Suppressor macrophage treated with lipopolysaccharide for 1 hour (primary cell): ENCODE measurements around the gene KIR2DL4.
"Not testable (repeated sequence)": the region's sequence is repeated elsewhere in the genome, so short reads cannot be mapped to it uniquely, and the experiment has no call there.

Source experiments
- DNase-seq, 3 donors: peaks; one replicate each; pipeline ENCODE4 v3.0.0-alpha.2; 2020 to 2022

The KIR2DL4 gene

GRCh38 chr19:54805665-54806515 lies 2.5 kb downstream of the KIR2DL4 start:
- no peak for DNase-seq

- no peak for DNase-seq
Measured at GRCh38 chr19:54806516-54806838, 3.1 kb downstream of the KIR2DL4 start.

- DNase-seq: not testable (repeated sequence)
Measured at GRCh38 chr19:54814571-54814970, 11.2 kb downstream of the KIR2DL4 start.

- DNase-seq: not testable (repeated sequence)
Measured at GRCh38 chr19:54816251-54816650, 12.8 kb downstream of the KIR2DL4 start, which contains the start of gene KIR3DL1. Gene KIR3DL1 (plus strand): TSS chr19:54816468.

GRCh38 chr19:54817670-54818536 lies 14.5 kb downstream of the KIR2DL4 start:
- DNase-seq: no peak

- peak in 2 of 3 donors; percentile 11 to 14 for DNase-seq
Measured at GRCh38 chr19:54824416-54824815, 21.0 kb downstream of the KIR2DL4 start.

- peak in 2 of 3 donors; percentile 8 to 12 for DNase-seq
Measured at GRCh38 chr19:54825326-54825725, 21.9 kb downstream of the KIR2DL4 start.

- DNase-seq: peak in 2 of 3 donors; percentile 35 to 41
Measured at GRCh38 chr19:54828064-54828463, 24.7 kb downstream of the KIR2DL4 start.

- not testable (repeated sequence) for DNase-seq
Measured at GRCh38 chr19:54832496-54832895, 29.1 kb downstream of the KIR2DL4 start, which contains the start of gene KIR2DS4. Gene KIR2DS4 (plus strand): TSS chr19:54832676.

GRCh38 chr19:54835126-54835525 lies 31.7 kb downstream of the KIR2DL4 start:
- not testable (repeated sequence) for DNase-seq

- peak; percentile 60 to 78 (median 74) for DNase-seq
Measured at GRCh38 chr19:54837522-54837921, 34.1 kb downstream of the KIR2DL4 start.

GRCh38 chr19:54843171-54843570 lies 39.8 kb downstream of the KIR2DL4 start:
- DNase-seq: peak in 1 of 3 donors; percentile 21

- DNase-seq: not testable (repeated sequence)
Measured at GRCh38 chr19:54850061-54850640, 46.7 kb downstream of the KIR2DL4 start, which contains the start of gene KIR3DL2. Gene KIR3DL2 (plus strand): TSS chr19:54850443. CDS start chr19:54850476, 33 bp downstream.

GRCh38 chr19:54850930-54851329 lies 47.5 kb downstream of the KIR2DL4 start:
- DNase-seq: no peak

- peak in 1 of 3 donors; percentile 16 for DNase-seq
Measured at GRCh38 chr19:54851353-54851752, 47.9 kb downstream of the KIR2DL4 start.

GRCh38 chr19:54855241-54855640 lies 51.8 kb downstream of the KIR2DL4 start:
- peak; percentile 39 to 47 (median 47) for DNase-seq

- DNase-seq: not testable (repeated sequence)
Measured at GRCh38 chr19:54858476-54858875, 55.1 kb downstream of the KIR2DL4 start.

GRCh38 chr19:54859421-54859820 lies 56.0 kb downstream of the KIR2DL4 start:
- DNase-seq: peak; percentile 69 to 87 (median 78)

- not testable (repeated sequence) for DNase-seq
Measured at GRCh38 chr19:54863459-54863858, 60.0 kb downstream of the KIR2DL4 start.
